Neutrophil (primary cell): Measurements from ENCODE around the gene NLRX1.
"Not testable (repeated sequence)": the region's sequence is repeated elsewhere in the genome, so short reads cannot be mapped to it uniquely, and the experiment has no call there.

ENCODE experiments used
- H3K27ac ChIP-seq: fragments of 200-600 bp; sonication (generic); 2 replicates; pipeline ENCODE4 v1.5.1; 2016; ENCODE audit warnings: mild to moderate bottlenecking, moderate library complexity
- H3K27me3 ChIP-seq: fragments of 200-600 bp; sonication (generic); 2 replicates; pipeline ENCODE4 v1.6.0; 2016; ENCODE audit warnings: mild to moderate bottlenecking
- H3K36me3 ChIP-seq: fragments of 200-600 bp; sonication (generic); 2 replicates; pipeline ENCODE4 v1.5.1; 2017
- H3K4me1 ChIP-seq, 2 experiments: fragments of 200-600 bp in 1 of 2; sonication (generic) in 1 of 2; 1 replicate in 1 of 2; 2 replicates in 1 of 2; pipeline versions ENCODE4 v1.5.1 to v1.6.1; 2013 to 2016; ENCODE audit warnings: low read depth in 1 of 2, low read length in 1 of 2, mild to moderate bottlenecking in 1 of 2, moderate library complexity in 1 of 2; ENCODE audit not compliant: control insufficient read depth in 1 of 2, insufficient read depth in 1 of 2
- H3K4me3 ChIP-seq, 2 experiments: fragments of 200-600 bp in 1 of 2; sonication (generic) in 1 of 2; 1 replicate in 1 of 2; 2 replicates in 1 of 2; pipeline ENCODE4 v1.5.1; 2013 to 2016; ENCODE audit warnings: low read depth in 1 of 2, low read length in 1 of 2, mild to moderate bottlenecking in 1 of 2, moderate library complexity in 1 of 2
- H3K9me3 ChIP-seq: fragments of 200-600 bp; sonication (generic); 2 replicates; pipeline ENCODE4 v1.5.1; 2016
- TF ChIP-seq, protein P1 (sequence below): fragments of 200-600 bp; sonication (generic); IDR thresholded peaks from 2 replicates; pipeline ENCODE4 v1.5.1; 2016; ENCODE audit warnings: antibody characterized with exemption

NLRX1 gene

DNA sequence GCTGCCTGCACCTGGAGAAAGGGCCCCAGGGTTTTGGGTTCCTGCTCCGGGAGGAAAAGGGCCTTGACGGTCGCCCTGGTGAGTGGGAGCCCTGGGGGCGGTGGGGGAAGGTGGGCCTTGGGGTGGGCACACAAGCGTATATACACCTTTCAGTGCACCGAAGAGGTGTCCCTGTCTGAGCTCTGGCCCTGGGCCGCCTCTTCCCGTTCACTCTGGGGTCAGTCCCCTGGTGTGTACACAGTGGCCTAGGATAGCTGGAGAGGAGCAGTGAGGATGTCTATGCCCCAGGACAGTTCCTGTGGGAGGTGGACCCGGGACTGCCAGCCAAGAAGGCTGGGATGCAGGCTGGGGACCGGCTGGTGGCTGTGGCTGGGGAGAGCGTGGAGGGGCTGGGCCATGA, 19.5 kb downstream of the NLRX1 start:
- TF ChIP-seq, protein P1, sequence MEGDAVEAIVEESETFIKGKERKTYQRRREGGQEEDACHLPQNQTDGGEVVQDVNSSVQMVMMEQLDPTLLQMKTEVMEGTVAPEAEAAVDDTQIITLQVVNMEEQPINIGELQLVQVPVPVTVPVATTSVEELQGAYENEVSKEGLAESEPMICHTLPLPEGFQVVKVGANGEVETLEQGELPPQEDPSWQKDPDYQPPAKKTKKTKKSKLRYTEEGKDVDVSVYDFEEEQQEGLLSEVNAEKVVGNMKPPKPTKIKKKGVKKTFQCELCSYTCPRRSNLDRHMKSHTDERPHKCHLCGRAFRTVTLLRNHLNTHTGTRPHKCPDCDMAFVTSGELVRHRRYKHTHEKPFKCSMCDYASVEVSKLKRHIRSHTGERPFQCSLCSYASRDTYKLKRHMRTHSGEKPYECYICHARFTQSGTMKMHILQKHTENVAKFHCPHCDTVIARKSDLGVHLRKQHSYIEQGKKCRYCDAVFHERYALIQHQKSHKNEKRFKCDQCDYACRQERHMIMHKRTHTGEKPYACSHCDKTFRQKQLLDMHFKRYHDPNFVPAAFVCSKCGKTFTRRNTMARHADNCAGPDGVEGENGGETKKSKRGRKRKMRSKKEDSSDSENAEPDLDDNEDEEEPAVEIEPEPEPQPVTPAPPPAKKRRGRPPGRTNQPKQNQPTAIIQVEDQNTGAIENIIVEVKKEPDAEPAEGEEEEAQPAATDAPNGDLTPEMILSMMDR: no peak
- Histone ChIP-seq H3K27me3 (no peaks in the 10 kb centered on the region), H3K27ac (no peak overlapping the region), H3K9me3 (no peaks in the 10 kb centered on the region), H3K4me3 (no peak overlapping the region), H3K4me1 (peaks cover 20% of the 10 kb centered on the region in 2 experiments), H3K36me3 (peaks cover 17% of the 10 kb centered on the region)

DNA sequence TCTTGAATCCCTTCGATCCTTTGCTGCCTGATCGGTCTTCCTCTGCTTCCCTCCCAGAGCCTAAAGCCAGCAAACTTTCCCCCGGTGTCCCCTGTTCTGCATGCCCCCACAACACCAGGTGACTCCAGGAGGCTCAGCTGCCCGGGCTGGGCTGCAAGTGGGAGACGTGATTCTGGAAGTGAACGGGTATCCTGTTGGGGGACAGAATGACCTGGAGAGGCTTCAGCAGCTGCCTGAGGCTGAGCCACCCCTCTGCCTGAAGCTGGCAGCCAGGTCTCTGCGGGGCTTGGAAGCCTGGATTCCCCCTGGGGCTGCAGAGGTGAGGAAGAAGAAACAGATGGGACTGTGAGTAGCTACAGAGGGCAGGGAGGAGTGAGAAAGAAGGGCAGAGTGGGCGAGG, 20.4 kb downstream of the NLRX1 start:
- Histone ChIP-seq H3K27ac (no peak overlapping the region), H3K4me3 (no peak overlapping the region), H3K9me3 (no peaks in the 10 kb centered on the region), H3K27me3 (no peaks in the 10 kb centered on the region), H3K4me1 (peaks cover 28 to 29% of the 10 kb centered on the region in 2 experiments), H3K36me3 (peaks cover 9% of the 10 kb centered on the region)
- TF ChIP-seq, protein P1: no peak

DNA sequence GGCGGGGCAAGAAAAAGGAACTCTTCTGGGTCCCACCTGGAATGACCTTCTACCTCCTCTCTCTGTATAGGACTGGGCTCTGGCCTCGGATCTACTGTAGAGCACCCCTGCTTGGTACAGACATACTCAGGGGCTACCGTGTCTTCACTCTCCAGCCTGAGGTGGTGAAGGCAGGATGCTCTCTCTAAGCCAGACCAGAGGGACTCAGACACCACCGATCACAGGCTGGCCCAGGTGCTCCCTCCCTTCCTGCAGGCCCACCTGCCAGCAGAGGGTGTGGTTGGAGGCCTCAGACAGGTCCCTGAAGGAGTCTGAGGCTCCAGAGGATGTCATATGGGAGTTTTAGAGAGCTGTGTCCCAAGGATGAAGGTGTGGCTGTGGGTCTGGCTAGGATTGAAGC, 20.9 kb downstream of the NLRX1 start:
- H3K4me3 ChIP-seq: no peak overlapping the region
- TF ChIP-seq, protein P1: no peak

DNA sequence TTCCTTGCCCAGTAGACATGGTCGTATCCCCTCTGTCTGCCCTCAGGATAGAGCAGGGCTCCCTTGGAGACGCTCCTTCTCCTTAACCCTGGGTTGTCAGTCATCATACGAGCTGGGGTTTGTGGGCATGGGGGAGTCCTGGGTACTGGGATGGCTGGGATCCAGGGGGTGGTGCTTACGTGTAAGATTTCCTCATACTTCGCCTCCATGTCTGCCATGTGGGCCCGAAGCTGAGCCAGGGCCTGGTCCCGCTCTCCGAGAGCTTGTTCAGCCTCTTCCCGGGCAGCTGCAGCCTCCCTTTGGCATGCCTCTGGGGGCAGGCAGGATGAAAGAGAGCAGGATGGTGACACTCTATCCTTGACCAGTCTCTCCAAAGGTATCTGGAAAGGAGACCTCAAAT, 22.0 kb downstream of the NLRX1 start:
- Histone ChIP-seq H3K9me3 (no peaks in the 10 kb centered on the region), H3K36me3 (no peaks in the 10 kb centered on the region), H3K4me1 (peaks cover 43 to 44% of the 10 kb centered on the region in 2 experiments), H3K27me3 (no peaks in the 10 kb centered on the region), H3K27ac (peak overlapping the region; percentile 36), H3K4me3 (no peak overlapping the region)
- TF ChIP-seq, protein P1: no peak

More for the DNA sequence above, 20.9 kb downstream of the NLRX1 start:
- Histone ChIP-seq H3K4me1 (peaks cover 32% of the 10 kb centered on the region in 2 experiments), H3K27ac (peak overlapping the region; percentile 18), H3K36me3 (peaks cover 4% of the 10 kb centered on the region), H3K9me3 (no peaks in the 10 kb centered on the region), H3K27me3 (no peaks in the 10 kb centered on the region)

DNA sequence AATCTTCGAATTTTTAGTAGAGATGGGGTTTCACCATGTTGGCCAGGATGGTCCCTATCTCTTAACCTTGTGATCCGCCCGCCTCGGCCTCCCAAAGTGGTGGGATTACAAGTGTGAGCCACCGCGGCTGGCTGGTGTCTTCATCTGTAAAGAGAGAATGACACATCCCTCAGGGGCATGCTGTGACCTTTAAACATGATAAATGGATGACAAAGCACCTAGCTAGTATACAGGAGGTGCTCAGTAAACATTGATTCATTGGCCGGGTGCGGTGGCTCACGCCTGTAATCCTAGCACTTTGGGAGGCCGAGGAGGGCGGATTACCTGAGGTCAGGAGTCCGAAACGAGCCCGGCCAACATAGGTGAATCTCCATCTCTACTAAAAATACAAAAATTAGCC, 22.7 kb downstream of the NLRX1 start:
- Histone ChIP-seq H3K4me1 (peaks cover 51% of the 10 kb centered on the region in 2 experiments), H3K27ac (peak overlapping the region; percentile 94), H3K4me3 (peak overlapping the region in 1 of 2 experiments; percentile 43)
- not testable (repeated sequence) for H3K27me3 ChIP-seq, H3K9me3 ChIP-seq, H3K36me3 ChIP-seq

DNA sequence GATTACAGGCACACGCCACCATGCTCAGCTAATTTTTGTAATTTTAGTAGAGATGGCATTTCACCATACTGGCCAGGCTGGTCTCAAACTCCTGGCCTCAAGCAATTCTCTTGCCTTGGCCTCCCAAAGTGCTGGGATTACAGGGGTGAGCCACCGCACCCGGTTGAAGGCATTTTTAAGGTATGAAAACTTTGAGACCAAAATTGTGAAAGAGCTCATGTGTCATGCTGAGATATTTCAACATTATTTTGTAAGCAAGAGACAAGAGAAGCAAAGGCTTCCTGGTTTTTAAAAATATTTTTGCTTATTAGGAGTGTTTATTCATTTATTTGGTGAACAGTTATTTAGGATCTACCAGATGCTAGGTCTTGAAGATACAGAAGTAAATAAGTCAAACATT, 23.6 kb downstream of the NLRX1 start:
- peak overlapping the region; percentile 94 for H3K27ac ChIP-seq
- H3K4me1 ChIP-seq: peaks cover 59% of the 10 kb centered on the region in 2 experiments
- no peaks in the 10 kb centered on the region for H3K9me3 ChIP-seq
- no peaks in the 10 kb centered on the region for H3K27me3 ChIP-seq
- no peaks in the 10 kb centered on the region for H3K36me3 ChIP-seq
- peak overlapping the region; percentile 19 to 43 for H3K4me3 ChIP-seq
- TF ChIP-seq, protein P1: no peak
